Activated T-cell treated with anti-CD3 and anti-CD28 coated beads for 1 hour (primary cell): Measurements from ENCODE around the gene VAPA.
"Not testable (repeated sequence)": the region's sequence is repeated elsewhere in the genome, so short reads cannot be mapped to it uniquely, and the experiment has no call there.

Experiments used
- DNase-seq: peaks from one replicate; pipeline ENCODE4 v3.0.0-alpha.2; 2020; ENCODE audit warnings: low read depth

The VAPA gene

GRCh38 chr18:9886005-9886348 lies 27.8 kb upstream of the VAPA start:
- no peak for DNase-seq

- DNase-seq: no peak
Measured at GRCh38 chr18:9887992-9888391, 25.8 kb upstream of the VAPA start.

DNA sequence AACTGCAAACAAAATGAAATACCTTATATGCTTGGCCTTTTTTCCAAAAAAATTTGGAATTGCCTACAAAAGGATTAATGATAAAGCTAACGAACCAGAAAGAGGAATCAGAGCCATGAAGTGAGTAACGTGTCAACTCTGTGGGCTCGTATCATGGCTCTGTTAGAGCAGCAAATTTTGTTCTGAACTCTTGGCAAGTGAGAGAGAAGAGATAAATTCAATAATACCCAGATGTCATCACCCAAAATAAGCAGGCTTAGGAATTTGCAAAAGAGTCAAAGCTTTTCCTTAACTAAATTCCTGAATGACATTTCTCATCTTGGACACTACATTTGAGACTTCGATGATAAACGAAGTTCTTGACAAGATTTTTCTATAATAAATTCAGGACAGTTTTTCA lies 23.6 kb upstream of the VAPA start:
- DNase-seq: no peak

GRCh38 chr18:9890957-9891356 lies 22.9 kb upstream of the VAPA start:
- no peak for DNase-seq

GRCh38 chr18:9891515-9891914 lies 22.3 kb upstream of the VAPA start:
- DNase-seq: not testable (repeated sequence)

DNA sequence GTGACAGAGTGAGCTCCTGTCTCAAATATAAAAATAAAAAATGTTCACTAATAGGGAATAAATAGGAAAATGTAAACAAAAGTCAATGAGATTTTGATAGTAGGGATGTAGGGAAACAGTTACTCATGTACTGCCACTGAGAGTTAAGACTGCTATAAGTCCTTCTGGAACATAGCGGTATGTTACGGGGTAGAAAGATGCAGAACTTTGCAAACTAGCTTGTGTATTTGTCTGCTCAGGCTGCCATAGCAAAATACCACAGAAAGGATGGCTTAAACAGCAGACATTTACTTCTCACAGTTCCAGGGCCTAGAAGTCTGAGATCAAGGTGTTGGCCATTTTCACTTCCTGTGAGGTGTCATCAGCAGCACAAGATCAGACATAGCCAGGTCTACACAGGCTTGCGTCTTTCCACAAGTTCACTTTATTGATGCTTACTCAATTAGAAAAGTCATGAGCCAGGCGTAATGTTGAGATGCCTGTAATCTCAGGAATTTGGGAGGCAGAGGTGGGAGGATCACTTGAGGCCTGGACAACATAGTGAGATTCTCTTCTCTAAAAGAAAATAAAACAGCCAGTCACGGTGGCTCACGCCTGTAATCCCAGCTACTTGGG lies 19.3 kb upstream of the VAPA start:
- DNase-seq: no peak

DNA sequence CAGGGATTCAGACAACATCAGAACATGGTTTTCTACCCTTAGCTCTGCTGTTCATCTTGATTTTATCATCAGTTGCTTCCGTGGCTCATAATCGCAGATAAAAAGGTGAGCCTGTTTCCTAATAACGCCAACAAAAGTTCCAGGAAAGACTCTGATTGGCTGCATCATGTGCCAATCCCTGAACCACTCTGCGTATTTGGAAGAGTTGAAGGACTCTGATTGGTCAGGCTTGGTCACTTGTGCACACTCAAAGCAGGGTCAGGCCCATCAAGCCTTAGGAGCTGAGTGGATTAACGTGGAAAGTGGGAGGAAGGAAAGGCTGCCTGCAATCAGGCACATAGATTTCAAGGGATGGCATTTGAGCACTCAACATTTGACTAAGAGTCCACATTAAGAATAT lies 16.7 kb upstream of the VAPA start:
- DNase-seq: no peak

DNA sequence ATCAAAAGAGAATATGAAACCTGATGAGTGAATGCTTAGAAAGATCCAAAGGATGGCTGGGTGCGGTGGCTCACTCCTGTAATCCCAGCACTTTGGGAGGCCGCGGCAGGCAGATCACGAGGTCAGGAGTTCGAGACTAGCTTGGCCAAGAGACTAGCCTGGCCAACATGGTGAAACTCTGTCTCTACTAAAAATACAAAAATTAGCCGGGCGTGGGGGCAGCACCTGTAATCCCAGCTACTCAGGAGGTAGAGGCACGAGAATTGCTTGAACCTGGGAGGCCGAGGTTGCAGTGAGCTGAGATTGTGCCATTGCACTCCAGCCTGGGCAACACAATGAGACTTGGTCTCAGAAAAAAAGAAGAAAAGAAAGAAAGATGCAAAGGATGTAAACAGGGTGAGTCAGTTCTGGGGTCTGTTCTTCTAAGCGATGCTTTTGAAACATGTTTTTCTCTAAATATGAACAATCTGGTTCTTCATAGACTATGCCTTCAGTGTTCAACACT lies 16.0 kb upstream of the VAPA start:
- not testable (repeated sequence) for DNase-seq

DNA sequence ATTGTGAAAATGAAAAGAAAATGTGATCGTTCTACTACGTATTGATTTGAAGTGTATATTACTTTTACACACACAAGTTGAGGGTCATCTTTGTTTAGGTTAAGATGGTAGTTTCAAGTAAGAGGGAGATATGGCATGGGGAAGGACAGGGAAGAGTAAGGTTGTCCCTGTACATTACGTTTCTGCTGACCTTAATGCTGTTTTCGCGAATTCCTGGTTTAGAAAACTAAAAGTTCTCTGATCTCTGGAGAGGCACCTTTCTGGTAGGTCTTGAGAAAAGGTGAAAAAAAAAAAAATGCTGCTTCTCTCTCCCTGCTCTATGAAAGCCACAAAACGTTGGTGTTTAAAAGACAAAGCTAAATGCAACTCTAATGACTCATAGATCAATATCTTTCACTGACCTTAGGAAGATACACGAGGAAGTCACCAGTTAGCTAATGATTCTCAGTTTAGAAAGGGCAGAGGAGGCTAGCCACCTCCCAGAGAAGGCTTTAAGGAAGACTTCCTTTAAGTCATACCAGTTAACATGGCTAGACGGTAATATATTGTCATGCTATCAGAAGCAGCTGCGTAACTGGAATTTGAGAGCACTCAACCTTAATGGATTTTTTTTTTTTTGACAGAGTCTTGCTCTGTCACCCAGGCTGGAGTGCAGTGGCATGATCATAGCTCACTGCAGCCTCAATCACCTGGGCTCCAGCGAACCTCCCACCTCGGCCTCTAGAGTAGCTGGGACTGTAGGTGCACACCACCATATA lies 14.8 kb upstream of the VAPA start:
- DNase-seq: no peak

DNA sequence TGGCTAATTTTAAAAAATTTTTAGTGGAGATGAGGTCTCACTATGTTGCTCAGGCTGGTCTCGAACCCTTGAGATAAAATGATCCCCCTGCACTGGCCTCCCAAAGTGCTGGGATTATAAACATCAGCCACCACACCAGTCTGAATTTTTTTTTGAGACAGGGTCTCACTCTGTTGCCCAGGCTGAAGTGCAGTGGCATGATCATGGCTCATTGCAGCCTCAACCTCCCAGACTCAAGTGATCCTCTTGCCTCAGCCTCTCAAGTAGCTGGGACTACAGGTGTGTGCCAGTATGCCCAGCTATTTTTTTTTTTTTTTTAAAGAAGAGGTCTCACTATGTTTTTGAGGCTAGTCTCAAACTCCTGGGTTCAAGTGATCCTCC lies 14.3 kb upstream of the VAPA start:
- not testable (repeated sequence) for DNase-seq

GRCh38 chr18:9900699-9901098 lies 13.1 kb upstream of the VAPA start:
- DNase-seq: no peak

DNA sequence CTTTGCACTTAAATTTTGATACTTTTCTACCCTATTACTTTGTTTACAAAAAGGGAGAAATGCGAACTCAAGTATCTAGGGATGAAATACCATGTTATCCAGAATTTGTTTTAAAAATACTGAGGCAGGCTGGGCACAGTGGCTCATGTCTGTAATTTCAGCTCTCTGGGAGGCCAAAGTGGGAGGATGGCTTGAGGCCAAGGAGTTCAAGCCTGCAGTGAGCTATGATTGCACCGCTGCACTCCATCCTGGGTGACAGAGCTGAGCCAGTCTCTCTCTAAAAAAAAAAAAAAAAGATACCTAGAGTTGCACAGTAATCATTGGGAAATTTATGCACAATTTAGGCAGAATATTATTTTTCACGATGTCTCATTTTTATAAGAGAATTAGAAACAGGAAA lies 12.4 kb upstream of the VAPA start:
- DNase-seq: no peak

GRCh38 chr18:9902264-9902663 lies 11.6 kb upstream of the VAPA start:
- DNase-seq: not testable (repeated sequence)

- DNase-seq: no peak
Measured at GRCh38 chr18:9902832-9903231, 11.0 kb upstream of the VAPA start.

DNA sequence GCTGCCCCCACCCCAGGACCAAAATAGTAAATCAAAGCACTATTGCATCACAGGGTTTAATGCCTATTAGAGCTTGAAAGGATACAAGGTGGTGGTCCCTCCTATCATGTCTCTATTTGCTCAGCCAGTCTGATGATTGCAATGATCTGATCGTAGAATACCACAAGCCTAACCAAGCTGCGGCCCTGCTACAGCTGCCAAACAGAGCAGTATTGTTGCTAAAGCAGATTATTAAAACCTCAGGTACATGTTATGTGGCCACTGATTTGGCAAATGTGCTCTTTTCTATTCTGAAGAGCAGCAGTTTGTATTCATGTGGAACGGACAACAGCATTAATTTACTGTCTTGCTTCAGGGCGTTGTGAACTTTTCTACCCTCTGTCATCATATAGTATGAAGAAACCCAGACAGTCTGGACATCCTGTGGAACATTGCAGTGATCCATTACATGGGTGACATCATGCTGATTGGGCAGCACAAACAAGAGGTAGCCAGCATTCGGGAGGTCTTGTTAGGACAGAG lies 8.4 kb upstream of the VAPA start:
- DNase-seq: no peak

GRCh38 chr18:9906481-9906880 lies 7.3 kb upstream of the VAPA start:
- DNase-seq: no peak

DNA sequence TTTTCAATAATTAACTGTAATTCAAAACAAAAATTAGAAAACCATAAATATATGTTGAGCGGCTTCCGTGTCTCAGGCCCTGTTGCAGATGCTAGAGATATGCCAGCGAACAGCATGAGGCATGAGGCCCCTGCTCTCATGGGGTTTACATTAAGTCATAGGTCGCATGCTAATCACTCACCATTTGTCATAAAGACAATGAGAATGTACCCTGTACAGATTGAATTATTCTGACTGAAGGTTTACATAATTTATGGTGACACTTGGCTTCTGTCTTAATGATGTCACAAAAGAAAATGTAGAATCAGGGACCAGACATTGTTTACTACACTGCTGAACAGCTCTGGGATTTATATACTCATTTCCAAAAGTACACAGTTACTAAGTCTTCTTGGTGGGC lies 5.9 kb upstream of the VAPA start:
- DNase-seq: no peak

- DNase-seq: no peak
Measured at GRCh38 chr18:9910071-9910470, 3.7 kb upstream of the VAPA start.

DNA sequence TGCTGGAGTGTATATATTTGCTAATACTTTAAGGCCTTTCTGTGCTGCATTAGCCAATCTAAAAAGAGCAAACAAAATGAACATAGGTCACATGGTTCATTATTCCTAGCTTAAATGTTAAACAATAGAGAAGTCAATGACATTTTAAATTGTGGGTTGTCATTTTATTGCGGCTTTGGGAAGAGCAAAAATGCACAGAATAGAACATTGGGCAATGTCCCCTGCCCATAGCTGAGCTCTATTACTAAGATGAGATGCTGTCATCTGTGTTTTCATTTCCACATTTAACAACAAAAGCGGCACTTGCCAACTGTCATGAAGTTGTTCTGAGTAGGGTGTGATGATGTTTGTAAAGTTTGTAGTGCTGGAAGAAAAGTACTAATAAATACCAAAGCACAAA lies 3.2 kb upstream of the VAPA start:
- no peak for DNase-seq

GRCh38 chr18:9911226-9911625 lies 2.6 kb upstream of the VAPA start:
- no peak for DNase-seq

DNA sequence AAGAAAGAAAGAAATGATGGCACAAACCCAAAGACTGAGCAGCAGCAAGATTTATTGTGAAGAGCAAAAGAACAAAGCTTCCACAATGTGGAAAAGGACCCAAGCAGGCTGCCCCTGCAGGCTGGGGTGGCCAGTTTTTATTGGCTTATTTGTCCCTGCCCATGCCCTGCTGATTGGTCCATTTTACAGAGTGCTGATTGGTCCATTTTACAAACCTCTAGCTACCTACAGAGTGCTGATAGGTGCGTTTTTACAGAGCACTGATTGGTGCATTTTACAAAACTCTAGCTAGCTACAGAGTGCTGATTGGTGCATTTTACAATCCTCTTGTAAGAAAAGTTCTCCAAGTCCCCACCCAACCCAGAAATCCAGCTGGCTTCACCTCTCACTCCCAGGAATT lies 1.5 kb upstream of the VAPA start:
- not testable (repeated sequence) for DNase-seq

- no peak for DNase-seq
Measured at GRCh38 chr18:9913151-9913525, 678 bp upstream of the VAPA start.

DNA sequence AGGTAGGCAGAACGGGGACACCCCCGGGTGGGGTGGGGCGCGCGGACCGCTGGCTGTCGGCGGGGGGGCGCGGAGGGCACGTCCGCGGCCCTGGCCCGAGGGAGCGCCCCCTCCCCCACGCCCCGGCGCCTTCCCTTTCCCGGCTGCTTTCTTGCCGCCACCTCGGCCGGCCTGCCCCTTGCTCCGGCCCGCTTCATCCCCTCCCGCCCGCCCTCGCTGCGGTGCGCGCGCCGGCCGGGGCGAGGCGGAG lies 443 bp downstream of the VAPA start:
- DNase-seq: no peak
